IMR-90 (cell line): ENCODE data around the gene UGT1A1. TPM values are rescaled to one million over a fixed set of nuclear protein-coding genes. Genes with fewer than 3 reads are reported as not detected.

Experiments used
- ATAC-seq: fragments of 200-7000 bp; cut with Tn5 transposase; 2 replicates; pipeline ENCODE4 v1.9.1; 2020; ENCODE audit warnings: low read depth, mild to moderate bottlenecking, moderate library complexity
- BruUV-seq: library from RNA; stranded (reverse); fragments of 400-500 nt; replicated peaks from 2 replicates; lab custom pipeline; 2021; lab: Mats Ljungman, UMichigan
- CTCF ChIA-PET: fragments of 300-600 bp; formaldehyde crosslinking; extraction: SDS; loops from one replicate; lab custom pipeline; 2021; ENCODE audit warnings: antibody characterized with exemption; lab: Yijun Ruan, JAX
- POLR2A ChIA-PET: fragments of 300-600 bp; sonication (Branson Sonifier 250); formaldehyde crosslinking; loops from one replicate; lab custom pipeline; 2022; ENCODE audit warnings: antibody characterized with exemption; ENCODE audit not compliant: unreplicated experiment; lab: Charles Lee
- DNase-seq: peaks from one replicate; pipeline ENCODE4 v3.0.0; 2013
- H2AFZ ChIP-seq: replicated peaks from 2 replicates; pipeline ENCODE3; 2013; ENCODE audit warnings: low read length, mild to moderate bottlenecking; ENCODE audit not compliant: poor library complexity
- H2AK5ac ChIP-seq: 2 replicates; pipeline ENCODE4 v1.6.1; 2013; ENCODE audit warnings: low read depth, low read length, inconsistent platforms
- H2AK9ac ChIP-seq: replicated peaks from 2 replicates; pipeline ENCODE3; 2013; ENCODE audit warnings: mild to moderate bottlenecking, low read depth, low read length, moderate library complexity; ENCODE audit not compliant: poor library complexity
- H2BK120ac ChIP-seq: 2 replicates; pipeline ENCODE4 v1.6.1; 2013; ENCODE audit warnings: low read depth, low read length, inconsistent platforms
- H2BK15ac ChIP-seq: 3 replicates; pipeline ENCODE4 v1.6.1; 2013; ENCODE audit warnings: low read depth, low read length, inconsistent platforms
- H2BK20ac ChIP-seq: 2 replicates; pipeline ENCODE4 v1.6.1; 2013; ENCODE audit warnings: low read depth, mild to moderate bottlenecking, inconsistent platforms, low read length, moderate library complexity
- H2BK5ac ChIP-seq: 2 replicates; pipeline ENCODE4 v1.6.1; 2013; ENCODE audit warnings: mild to moderate bottlenecking, low read depth, low read length, inconsistent platforms; ENCODE audit not compliant: poor library complexity, severe bottlenecking
- H3K14ac ChIP-seq: replicated peaks from 2 replicates; pipeline ENCODE4 v1.6.1; 2013; ENCODE audit warnings: low read depth, low read length, inconsistent platforms
- H3K18ac ChIP-seq: 2 replicates; pipeline ENCODE4 v1.6.1; 2013; ENCODE audit warnings: low read depth, low read length, control low read depth
- H3K23ac ChIP-seq: 2 replicates; pipeline ENCODE4 v1.6.1; 2013; ENCODE audit warnings: low read depth, low read length, inconsistent platforms
- H3K27ac ChIP-seq: 2 replicates; pipeline ENCODE4 v1.5.1; 2013; ENCODE audit warnings: mild to moderate bottlenecking, control low read depth, low read length; ENCODE audit not compliant: insufficient read depth
- H3K27me3 ChIP-seq: 2 replicates; pipeline ENCODE4 v1.6.1; 2013; ENCODE audit warnings: low read length; ENCODE audit not compliant: control insufficient read depth, insufficient read depth
- H3K36me3 ChIP-seq: 2 replicates; pipeline ENCODE4 v1.6.1; 2013; ENCODE audit warnings: low read length, mixed read lengths; ENCODE audit not compliant: control insufficient read depth, insufficient read depth
- H3K4ac ChIP-seq: 2 replicates; pipeline ENCODE4 v1.6.1; 2013; ENCODE audit warnings: low read depth, low read length, inconsistent platforms
- H3K4me1 ChIP-seq: 2 replicates; pipeline ENCODE4 v1.6.1; 2013; ENCODE audit warnings: low read length, mixed read lengths; ENCODE audit not compliant: control insufficient read depth, insufficient read depth
- H3K4me2 ChIP-seq: 2 replicates; pipeline ENCODE4 v1.6.1; 2013; ENCODE audit warnings: low read depth, mild to moderate bottlenecking, control low read depth, low read length, moderate library complexity
- H3K4me3 ChIP-seq: 2 replicates; pipeline ENCODE4 v1.5.1; 2013; ENCODE audit warnings: low read depth, mild to moderate bottlenecking, control low read depth, low read length, moderate library complexity; ENCODE audit not compliant: insufficient read depth
- H3K56ac ChIP-seq: 2 replicates; pipeline ENCODE4 v1.6.1; 2013; ENCODE audit warnings: low read length, inconsistent platforms; ENCODE audit not compliant: insufficient read depth; ENCODE audit errors: extremely low read depth
- H3K79me1 ChIP-seq, 2 experiments: 2 replicates each; pipeline ENCODE4 v1.6.1; 2013; ENCODE audit warnings: low read length in 2 of 2, inconsistent platforms in 1 of 2, low read depth in 1 of 2
- H3K9ac ChIP-seq: 2 replicates; pipeline ENCODE4 v1.6.1; 2013; ENCODE audit warnings: low read depth, low read length, control low read depth
- H3K9me1 ChIP-seq: 2 replicates; pipeline ENCODE4 v1.6.1; 2013; ENCODE audit warnings: low read length, inconsistent platforms; ENCODE audit not compliant: insufficient read depth
- H3K9me3 ChIP-seq: 2 replicates; pipeline ENCODE4 v1.6.1; 2013; ENCODE audit warnings: low read length; ENCODE audit not compliant: control insufficient read depth, insufficient read depth
- H4K20me1 ChIP-seq: 2 replicates; pipeline ENCODE4 v1.6.1; 2013; ENCODE audit warnings: low read length, inconsistent platforms; ENCODE audit not compliant: insufficient read depth
- H4K5ac ChIP-seq: 2 replicates; pipeline ENCODE4 v1.6.1; 2013; ENCODE audit warnings: mild to moderate bottlenecking, low read depth, low read length, control low read depth
- H4K8ac ChIP-seq, 2 experiments: 2 replicates each; pipeline ENCODE4 v1.6.1; 2013; ENCODE audit warnings: low read depth in 2 of 2, low read length in 2 of 2, control low read depth in 1 of 2, inconsistent platforms in 1 of 2
- H4K91ac ChIP-seq: 2 replicates; pipeline ENCODE4 v1.6.1; 2013; ENCODE audit warnings: low read depth, low read length, inconsistent platforms; ENCODE audit not compliant: insufficient read depth
- BHLHE40 ChIP-seq: fragments of 150-350 bp; IDR thresholded peaks from 2 replicates; pipeline ENCODE4 v1.6.1; 2016; ENCODE audit warnings: mild to moderate bottlenecking, low read depth, low read length
- CEBPB ChIP-seq: IDR thresholded peaks from 2 replicates; pipeline ENCODE4 v1.6.1; 2012; ENCODE audit warnings: low read depth, low read length, improper control_type of control experiment
- CHD1 ChIP-seq: IDR thresholded peaks from 2 replicates; pipeline ENCODE4 v1.6.1; 2012; ENCODE audit warnings: low read depth, low read length, improper control_type of control experiment
- CTCF ChIP-seq: conservative IDR thresholded peaks from 2 replicates; pipeline ENCODE4 v1.5.1; 2012; ENCODE audit warnings: mild to moderate bottlenecking, low read depth, low read length, improper control_type of control experiment
- ELK1 ChIP-seq: fragments of 150-350 bp; IDR thresholded peaks from 2 replicates; pipeline ENCODE4 v1.6.1; 2016; ENCODE audit warnings: low read depth, mild to moderate bottlenecking, low read length, moderate library complexity, borderline replicate concordance
- MAFK ChIP-seq: IDR thresholded peaks from 2 replicates; pipeline ENCODE4 v1.6.1; 2012; ENCODE audit warnings: low read depth, low read length, improper control_type of control experiment
- MAZ ChIP-seq: IDR thresholded peaks from 2 replicates; pipeline ENCODE4 v1.6.1; 2012; ENCODE audit warnings: low read depth, mild to moderate bottlenecking, low read length, improper control_type of control experiment, moderate library complexity, borderline replicate concordance
- MXI1 ChIP-seq: IDR thresholded peaks from 2 replicates; pipeline ENCODE4 v1.6.1; 2012; ENCODE audit warnings: low read depth, mild to moderate bottlenecking, low read length, moderate library complexity, borderline replicate concordance
- NFE2L2 ChIP-seq: fragments of 150-350 bp; IDR thresholded peaks from 2 replicates; pipeline ENCODE4 v1.6.1; 2016; ENCODE audit warnings: low read depth, mild to moderate bottlenecking, low read length
- POLR2A ChIP-seq: IDR thresholded peaks from 2 replicates; pipeline ENCODE4 v1.6.1; 2012; ENCODE audit warnings: mild to moderate bottlenecking, low read depth, low read length
- RAD21 ChIP-seq: IDR thresholded peaks from 2 replicates; pipeline ENCODE4 v1.6.1; 2012; ENCODE audit warnings: low read length, improper control_type of control experiment
- RCOR1 ChIP-seq: IDR thresholded peaks from 2 replicates; pipeline ENCODE4 v1.6.1; 2012; ENCODE audit warnings: mild to moderate bottlenecking, low read length, improper control_type of control experiment; ENCODE audit not compliant: insufficient replicate concordance
- SMC3 ChIP-seq: fragments of 150-350 bp; IDR thresholded peaks from 2 replicates; pipeline ENCODE4 v1.6.1; 2016; ENCODE audit warnings: low read depth, mild to moderate bottlenecking, antibody characterized with exemption, low read length, moderate library complexity
- USF2 ChIP-seq: fragments of 150-350 bp; IDR thresholded peaks from 2 replicates; pipeline ENCODE4 v1.6.1; 2017; ENCODE audit warnings: mild to moderate bottlenecking, antibody characterized with exemption, low read length, low read depth
- WGBS, 2 experiments: methylation state at CpG; one replicate each; pipeline versions ENCODE4 v1.1.5 to v1.1.7; 2013; ENCODE audit warnings: missing lambda C conversion rate in 2 of 2; ENCODE audit not compliant: insufficient read length in 1 of 2; ENCODE audit errors: extremely low coverage in 2 of 2; 5-methylcytosine and 5-hydroxymethylcytosine counted together
- dilution Hi-C: fragments of 300-500 bp; cut with HindIII; formaldehyde crosslinking; loops from one replicate; pipeline ENCODE4 v1.14.3; 2018; ENCODE audit warnings: low sequenced_read_pairs; ENCODE audit not compliant: unreplicated experiment
- in situ Hi-C: fragments of 300-500 bp; cut with MboI; formaldehyde crosslinking; loops from 3 replicates; pipeline ENCODE4 v1.14.3; 2019; ENCODE audit warnings: low sequenced_read_pairs, inconsistent platforms, mixed read lengths
- intact Hi-C: fragments of 100-400 bp; cut with micrococcal nuclease; formaldehyde crosslinking; loops from 2 replicates; pipeline ENCODE4 v1.10.0; 2022
- polyA plus RNA-seq, 3 experiments: library from polyadenylated mRNA; depleted of rRNA; stranded (reverse); fragments of >200 nt; gene quantifications; 2 replicates each; pipeline ENCODE4 v1.2.3, GENCODE V29; 2012; ENCODE audit warnings: low replicate concordance in 1 of 3
- total RNA-seq: library from RNA; depleted of rRNA; stranded (reverse); fragments of >200 nt; gene quantifications from 2 replicates; pipeline ENCODE4 v1.2.3, GENCODE V29; 2012

Gene UGT1A1
- total and polyA plus RNA-seq, 2 of the 4 experiments (the other 2 are of a cell fraction) = not detected

GRCh38 chr2:233740870-233741269 is 19.2 kb upstream of the UGT1A1 start:
- no peak overlapping the region for H4K5ac ChIP-seq
- no peaks in the 10 kb centered on the region for H3K4me1 ChIP-seq
- intact Hi-C loops = no loop called here
- H3K27me3 ChIP-seq = no peaks in the 10 kb centered on the region; the same call in 1 of the 2 replicates
- no peaks in the 10 kb centered on the region for H3K9me3 ChIP-seq
- H3K27ac ChIP-seq = no peak overlapping the region
- H3K4me3 ChIP-seq = no peak overlapping the region
- H2AK9ac ChIP-seq = no peak overlapping the region
- CTCF ChIA-PET = no interaction called here
- H2AFZ ChIP-seq = no peak overlapping the region
- no peak overlapping the region for H3K4me2 ChIP-seq
- TF ChIP-seq MAZ = no peak
- TF ChIP-seq SMC3 = no peak
- no peak for TF ChIP-seq RCOR1
- TF ChIP-seq USF2 = no peak
- no peak for TF ChIP-seq CEBPB
- TF ChIP-seq CTCF = no peak
- no peak for TF ChIP-seq MAFK
- no peak for TF ChIP-seq NFE2L2
- TF ChIP-seq RAD21 = no peak
- TF ChIP-seq POLR2A = no peak
- no peak for TF ChIP-seq ELK1
- no peak for TF ChIP-seq BHLHE40
- TF ChIP-seq CHD1 = no peak
- no peak for TF ChIP-seq MXI1
- H3K23ac ChIP-seq = no peak overlapping the region
- H3K36me3 ChIP-seq = no peaks in the 10 kb centered on the region
- H2BK15ac ChIP-seq = no peak overlapping the region
- H3K9me1 ChIP-seq = no peaks in the 10 kb centered on the region
- no peak overlapping the region for H3K4ac ChIP-seq
- no peak overlapping the region for H2BK20ac ChIP-seq
- no peak overlapping the region for H2AK5ac ChIP-seq
- POLR2A ChIA-PET = no interaction called here
- H4K91ac ChIP-seq = no peak overlapping the region
- H3K79me1 ChIP-seq = no peaks in the 10 kb centered on the region
- no peak overlapping the region for H3K18ac ChIP-seq
- no CpG with 5 or more reads among the region's 2 CpGs for WGBS, 2 experiments
- ATAC-seq = no peak
- no peak overlapping the region for H3K9ac ChIP-seq
- no TSS peak for BruUV-seq
- no peak overlapping the region for H2BK120ac ChIP-seq
- in situ Hi-C loops = no loop called here
- dilution Hi-C loops = no loop called here
- H2BK5ac ChIP-seq = no peak overlapping the region
- no peak overlapping the region for H4K8ac ChIP-seq
- H3K56ac ChIP-seq = no peak overlapping the region
- no peak overlapping the region for H3K14ac ChIP-seq
- no peak for DNase-seq
- H4K20me1 ChIP-seq = no peaks in the 10 kb centered on the region
